Endodermal cell (in vitro differentiated cells): ENCODE data around the gene CLCN4. TPM values are rescaled to one million over a fixed set of nuclear protein-coding genes. Genes with fewer than 3 reads are reported as not detected.

ENCODE experiments used
- DNase-seq: peaks from one replicate; pipeline ENCODE4 v3.0.0-alpha.2; 2017
- H3K27ac ChIP-seq: 2 replicates; pipeline ENCODE4 v1.5.1; 2013; ENCODE audit warnings: mild to moderate bottlenecking, low read depth, low read length, moderate library complexity
- H3K27me3 ChIP-seq: 2 replicates; pipeline ENCODE4 v1.6.1; 2013; ENCODE audit warnings: mild to moderate bottlenecking, low read length, moderate library complexity; ENCODE audit not compliant: insufficient read depth, control insufficient read depth, poor library complexity, severe bottlenecking
- H3K36me3 ChIP-seq: 2 replicates; pipeline ENCODE4 v1.7.0; 2013; ENCODE audit warnings: mild to moderate bottlenecking, low read length, moderate library complexity; ENCODE audit not compliant: control insufficient read depth, insufficient read depth
- H3K4me1 ChIP-seq: one replicate; pipeline ENCODE4 v1.7.0; 2013; ENCODE audit warnings: low read length; ENCODE audit not compliant: control insufficient read depth, insufficient read depth
- H3K4me3 ChIP-seq: 2 replicates; pipeline ENCODE4 v1.5.1; 2013; ENCODE audit warnings: mild to moderate bottlenecking, low read length, moderate library complexity
- H3K9ac ChIP-seq: 2 replicates; pipeline ENCODE4 v1.6.1; 2013; ENCODE audit warnings: mild to moderate bottlenecking, low read length, moderate library complexity; ENCODE audit not compliant: poor library complexity, severe bottlenecking; ENCODE audit errors: extremely low read depth
- H3K9me3 ChIP-seq: 2 replicates; pipeline ENCODE4 v1.6.1; 2013; ENCODE audit warnings: mild to moderate bottlenecking, low read length, moderate library complexity; ENCODE audit not compliant: control insufficient read depth
- H3K27ac Mint-ChIP-seq: 2 replicates; pipeline ENCODE4 v1.8.0; 2020; ENCODE audit warnings: mixed read lengths
- H3K27me3 Mint-ChIP-seq: 2 replicates; pipeline ENCODE4 v1.8.0; 2021; ENCODE audit warnings: mild to moderate bottlenecking, mixed read lengths; ENCODE audit not compliant: insufficient read depth
- H3K36me3 Mint-ChIP-seq: 2 replicates; pipeline ENCODE4 v1.8.0; 2020; ENCODE audit warnings: low read depth, mixed read lengths
- H3K4me1 Mint-ChIP-seq: 2 replicates; pipeline ENCODE4 v1.8.0; 2020; ENCODE audit warnings: mixed read lengths
- H3K4me3 Mint-ChIP-seq: 2 replicates; pipeline ENCODE4 v1.8.0; 2020; ENCODE audit warnings: mild to moderate bottlenecking, moderate library complexity, mixed read lengths
- H3K9me3 Mint-ChIP-seq: 2 replicates; pipeline ENCODE4 v1.8.0; 2020; ENCODE audit warnings: mild to moderate bottlenecking, mixed read lengths
- CTCF ChIP-seq: fragments of 200-600 bp; sonication (generic); conservative IDR thresholded peaks from 2 replicates; pipeline ENCODE4 v1.5.0; 2021; ENCODE audit warnings: antibody characterized with exemption, mild to moderate bottlenecking
- WGBS, 2 experiments: methylation state at CpG; one replicate each; pipeline versions ENCODE4 v1.1.5 to v1.1.7; 2013; ENCODE audit warnings: missing lambda C conversion rate in 2 of 2, mixed read lengths in 1 of 2; ENCODE audit not compliant: insufficient coverage in 1 of 2, insufficient read length in 1 of 2; 5-methylcytosine and 5-hydroxymethylcytosine counted together
- total RNA-seq, 2 donors: library from RNA; stranded (reverse); fragmentation: NEBNext Ultra II Directional in 1 of 2; extraction: Animal tissue kit (Norgen Biotek cat#: 25700) in 1 of 2; gene quantifications; 2 replicates in 1 of 2; 3 replicates in 1 of 2; pipeline ENCODE4 v1.2.1, GENCODE V29; 2021

The CLCN4 gene
- total RNA-seq, 2 donors from 2014 or later: 3.7 to 4.4 TPM

GRCh38 chrX:10189317-10190268 is 32.8 kb downstream of the CLCN4 start:
- 22 to 100% methylated on average over 1 to 10 of the region's 16 CpGs for WGBS, 2 experiments
- Histone ChIP-seq H3K9ac (no peak overlapping the region), H3K36me3 (no peaks in the 10 kb centered on the region), H3K27ac (no peak overlapping the region), H3K9me3 (no peaks in the 10 kb centered on the region), H3K4me3 (no peak overlapping the region), H3K4me1 (no peaks in the 10 kb centered on the region), H3K27me3 (no peaks in the 10 kb centered on the region)
- no peaks in the 10 kb centered on the region for H3K36me3 Mint-ChIP-seq
- H3K4me1 Mint-ChIP-seq: no peaks in the 10 kb centered on the region
- H3K4me3 Mint-ChIP-seq: no peak overlapping the region
- peak; percentile 93 for DNase-seq
- H3K9me3 Mint-ChIP-seq: peaks cover 46% of the 10 kb centered on the region
- no peak overlapping the region for H3K27ac Mint-ChIP-seq
- no peaks in the 10 kb centered on the region for H3K27me3 Mint-ChIP-seq
- peak; percentile 89 for TF ChIP-seq CTCF

- 20 to 66% methylated on average over 1 to 3 of the region's 3 CpGs for WGBS, 2 experiments
- Mint-ChIP-seq H3K4me1 (no peaks in the 10 kb centered on the region), H3K27me3 (no peaks in the 10 kb centered on the region), H3K27ac (no peak overlapping the region), H3K36me3 (peaks cover 4% of the 10 kb centered on the region), H3K9me3 (peaks cover 45% of the 10 kb centered on the region), H3K4me3 (no peak overlapping the region)
- Histone ChIP-seq H3K9ac (no peak overlapping the region), H3K36me3 (no peaks in the 10 kb centered on the region), H3K4me3 (no peak overlapping the region), H3K9me3 (no peaks in the 10 kb centered on the region), H3K27me3 (no peaks in the 10 kb centered on the region), H3K4me1 (no peaks in the 10 kb centered on the region), H3K27ac (no peak overlapping the region)
- DNase-seq: no peak
- peak; percentile 60 for TF ChIP-seq CTCF
These were observed 33.6 kb downstream of the CLCN4 start for GRCh38 chrX:10190367-10190766.

- peaks cover 55% of the 10 kb centered on the region for H3K9me3 Mint-ChIP-seq
- Histone ChIP-seq H3K9ac (no peak overlapping the region), H3K9me3 (no peaks in the 10 kb centered on the region), H3K4me3 (no peak overlapping the region), H3K36me3 (no peaks in the 10 kb centered on the region), H3K27ac (no peak overlapping the region), H3K27me3 (no peaks in the 10 kb centered on the region), H3K4me1 (no peaks in the 10 kb centered on the region)
- no peak for TF ChIP-seq CTCF
- peaks cover 8% of the 10 kb centered on the region for H3K36me3 Mint-ChIP-seq
- H3K27me3 Mint-ChIP-seq: no peaks in the 10 kb centered on the region
- no peak overlapping the region for H3K4me3 Mint-ChIP-seq
- no peak for DNase-seq
- H3K27ac Mint-ChIP-seq: no peak overlapping the region
- H3K4me1 Mint-ChIP-seq: no peaks in the 10 kb centered on the region
These were observed 36.8 kb downstream of the CLCN4 start for GRCh38 chrX:10193587-10193986.
